Right lobe of liver (tissue), 6 donors: ENCODE results near the gene ROPN1L. TPM values are rescaled to one million over a fixed set of nuclear protein-coding genes. Genes with fewer than 3 reads are reported as not detected.

ENCODE experiments used
- ATAC-seq, 4 donors: fragments of 200-7000 bp; cut with Tn5 transposase; one replicate each; pipeline ENCODE4 v1.9.1; 2020; ENCODE audit warnings: mild to moderate bottlenecking in 4 of 4, moderate library complexity in 4 of 4
- DNase-seq, 3 donors: peaks; one replicate each; pipeline ENCODE4 v3.0.0-alpha.2; 2020
- H3K27ac ChIP-seq, 3 donors: fragments of 200-600 bp; one replicate each; pipeline ENCODE4 v1.8.0; 2022
- H3K27me3 ChIP-seq, 2 donors: fragments of 200-600 bp; one replicate each; pipeline ENCODE4 v1.8.0; 2022
- H3K36me3 ChIP-seq, 4 donors: fragments of 200-600 bp; sonication (generic) in 1 of 4; one replicate each; pipeline versions ENCODE4 v1.5.1 to v1.8.0; 2017 to 2022; ENCODE audit warnings: control low read depth in 1 of 4
- H3K4me1 ChIP-seq, 4 donors: fragments of 200-600 bp; sonication (generic) in 1 of 4; one replicate each; pipeline versions ENCODE4 v1.5.1 to v1.8.0; 2017 to 2022; ENCODE audit warnings: control low read depth in 1 of 4
- H3K4me3 ChIP-seq, 3 donors: fragments of 200-600 bp; one replicate each; pipeline ENCODE4 v1.8.0; 2022
- H3K9me3 ChIP-seq, 4 donors: fragments of 200-600 bp; sonication (generic) in 1 of 4; one replicate each; pipeline versions ENCODE4 v1.5.1 to v1.8.0; 2017 to 2022; ENCODE audit warnings: control low read depth in 1 of 4
- POLR2A ChIP-seq: fragments of 450-650 bp; IDR thresholded peaks from one replicate; pipeline ENCODE4 v1.6.1; 2017; ENCODE audit warnings: antibody characterized with exemption, mild to moderate bottlenecking
- WGBS: methylation state at CpG from one replicate; pipeline ENCODE4 v1.1.6; 2018; ENCODE audit warnings: low coverage, low lambda C conversion rate; ENCODE audit not compliant: insufficient coverage; ENCODE audit errors: missing lambda C conversion rate; 5-methylcytosine and 5-hydroxymethylcytosine counted together
- intact Hi-C, 2 donors: fragments of 100-400 bp; cut with DNase I; formaldehyde crosslinking; loops; one replicate each; pipeline versions ENCODE4 v1.11.2 to v1.14.1; 2022
- total RNA-seq, 6 experiments: library from RNA; depleted of rRNA in 2 of 6; stranded (reverse); fragments of >200 nt in 2 of 6; fragmentation: NEBNext Ultra II Directional in 3 of 6; extraction: Animal tissue kit (Norgen Biotek cat#: 25700) in 3 of 6; gene quantifications; one replicate each; pipeline versions ENCODE4 v1.1.0 to v1.2.4, GENCODE V29; 2016 to 2023
- TF ChIP-seq, protein P1 (sequence below), 4 donors: fragments of 200-600 bp in 3 of 4; fragments of 450-650 bp in 1 of 4; IDR thresholded peaks; one replicate each; pipeline versions ENCODE4 v1.5.1 to v1.8.0; 2016 to 2022; ENCODE audit warnings: antibody characterized with exemption in 4 of 4, mild to moderate bottlenecking in 2 of 4
- donor health status: DM: no; HTN: yes; CAD: no.
- donor health status: DM: no; HTN: no; CAD: no.
- donor health status: DM: no; HTN: no; CAD: no.
- donor health status: DM: no; HTN: yes; CAD: no.
- donor health status: DM: no; HTN: yes; CAD: no.

The ROPN1L gene
- total RNA-seq, 6 experiments from 2014 or later: 0.24 to 0.83 (median 0.40) TPM; not detected in 2

DNA sequence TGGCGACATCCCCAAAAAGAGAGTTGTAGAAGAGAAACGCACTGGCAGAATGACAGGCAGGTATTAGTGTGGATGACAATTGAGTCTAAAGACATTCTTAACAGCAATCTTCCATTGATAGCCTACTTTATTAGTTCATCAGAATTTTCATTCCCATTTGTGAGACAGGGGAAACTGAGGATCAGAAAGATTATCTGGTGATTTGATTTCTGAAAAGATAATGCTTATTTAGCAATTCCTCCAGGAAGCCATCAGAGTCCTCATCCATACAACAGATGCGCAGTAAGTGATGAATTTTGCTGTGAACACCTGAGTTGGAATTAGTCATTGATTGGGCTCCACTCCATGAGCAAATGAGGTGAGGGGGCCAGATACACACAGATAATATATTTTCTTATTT lies 64.9 kb downstream of the ROPN1L start:
- intact Hi-C loops: no loop called here
- Histone ChIP-seq H3K4me1 (no peaks in the 10 kb centered on the region), H3K27ac (no peak overlapping the region), H3K36me3 (no peaks in the 10 kb centered on the region), H3K9me3 (no peaks in the 10 kb centered on the region), H3K27me3 (no peaks in the 10 kb centered on the region), H3K4me3 (no peak overlapping the region)
- ATAC-seq: no peak
- TF ChIP-seq, protein P1, sequence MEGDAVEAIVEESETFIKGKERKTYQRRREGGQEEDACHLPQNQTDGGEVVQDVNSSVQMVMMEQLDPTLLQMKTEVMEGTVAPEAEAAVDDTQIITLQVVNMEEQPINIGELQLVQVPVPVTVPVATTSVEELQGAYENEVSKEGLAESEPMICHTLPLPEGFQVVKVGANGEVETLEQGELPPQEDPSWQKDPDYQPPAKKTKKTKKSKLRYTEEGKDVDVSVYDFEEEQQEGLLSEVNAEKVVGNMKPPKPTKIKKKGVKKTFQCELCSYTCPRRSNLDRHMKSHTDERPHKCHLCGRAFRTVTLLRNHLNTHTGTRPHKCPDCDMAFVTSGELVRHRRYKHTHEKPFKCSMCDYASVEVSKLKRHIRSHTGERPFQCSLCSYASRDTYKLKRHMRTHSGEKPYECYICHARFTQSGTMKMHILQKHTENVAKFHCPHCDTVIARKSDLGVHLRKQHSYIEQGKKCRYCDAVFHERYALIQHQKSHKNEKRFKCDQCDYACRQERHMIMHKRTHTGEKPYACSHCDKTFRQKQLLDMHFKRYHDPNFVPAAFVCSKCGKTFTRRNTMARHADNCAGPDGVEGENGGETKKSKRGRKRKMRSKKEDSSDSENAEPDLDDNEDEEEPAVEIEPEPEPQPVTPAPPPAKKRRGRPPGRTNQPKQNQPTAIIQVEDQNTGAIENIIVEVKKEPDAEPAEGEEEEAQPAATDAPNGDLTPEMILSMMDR (IDR thresholded peaks at IDR 0.05): no peak
- TF ChIP-seq POLR2A: no peak
- DNase-seq: no peak
- 89% methylated on average over 2 of the region's 3 CpGs for WGBS

DNA sequence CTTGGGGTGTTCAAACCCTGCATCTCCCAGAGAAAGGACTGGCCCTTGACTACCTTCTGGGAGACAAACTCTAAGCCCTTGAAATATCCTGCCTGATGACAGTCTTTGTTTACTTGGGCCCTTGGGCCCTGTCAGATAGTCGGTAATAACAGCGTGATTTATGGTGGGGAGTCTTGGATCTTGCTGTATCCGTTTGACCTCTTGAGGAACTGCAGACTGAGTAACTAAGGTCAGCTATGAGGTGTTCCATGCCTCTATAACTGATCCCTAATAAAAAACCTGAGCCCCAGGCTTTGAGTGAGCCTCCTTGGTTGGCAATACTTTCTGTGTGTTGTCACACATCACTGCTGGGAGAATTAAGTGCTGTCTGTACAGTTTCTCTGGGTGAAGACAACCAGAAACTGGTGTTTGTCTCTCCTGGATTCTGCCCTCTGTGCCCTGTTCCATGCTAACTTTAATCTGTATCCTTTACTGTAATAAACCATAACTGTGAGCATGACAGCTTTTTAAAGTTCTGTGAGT lies 66.0 kb downstream of the ROPN1L start:
- intact Hi-C loops: no loop called here
- WGBS: 66% methylated on average over 3 of the region's 3 CpGs
- TF ChIP-seq, protein P1 (IDR thresholded peaks at IDR 0.05): no peak
- TF ChIP-seq POLR2A: no peak
- no peaks in the 10 kb centered on the region for H3K4me1 ChIP-seq
- H3K27me3 ChIP-seq: no peaks in the 10 kb centered on the region
- H3K27ac ChIP-seq: no peak overlapping the region
- no peak overlapping the region for H3K4me3 ChIP-seq
- DNase-seq: no peak
- no peaks in the 10 kb centered on the region for H3K9me3 ChIP-seq
- H3K36me3 ChIP-seq: no peaks in the 10 kb centered on the region
- ATAC-seq: peak in 3 of 4 donors; percentile 34 to 48 (median 43)

DNA sequence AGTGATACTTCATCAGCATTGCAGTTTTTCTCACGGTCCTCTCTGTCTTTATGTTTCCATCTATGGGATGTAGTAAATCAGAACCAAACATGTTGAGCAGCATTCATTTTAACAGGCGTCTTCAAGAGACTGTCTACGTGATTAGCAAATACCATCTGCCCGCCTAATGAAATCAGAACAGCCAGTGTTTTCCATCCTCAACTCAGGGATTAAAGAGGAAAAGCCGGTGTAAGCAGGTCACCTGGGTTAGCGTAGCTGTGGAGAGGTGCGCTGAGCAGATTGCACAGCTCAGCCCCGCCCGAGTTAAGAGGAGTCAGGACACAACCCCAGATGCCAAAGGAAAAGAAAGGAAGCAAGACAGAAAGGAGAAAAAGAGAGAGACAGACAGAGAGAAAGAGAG lies 67.9 kb downstream of the ROPN1L start:
- Histone ChIP-seq H3K27me3 (no peaks in the 10 kb centered on the region), H3K27ac (no peak overlapping the region), H3K36me3 (no peaks in the 10 kb centered on the region), H3K9me3 (no peaks in the 10 kb centered on the region), H3K4me3 (no peak overlapping the region), H3K4me1 (no peaks in the 10 kb centered on the region)
- TF ChIP-seq, protein P1 (IDR thresholded peaks at IDR 0.05): no peak
- no peak for TF ChIP-seq POLR2A
- no peak for ATAC-seq
- WGBS: 85% methylated on average over 8 of the region's 9 CpGs
- no peak for DNase-seq
- intact Hi-C loops: no loop called here

DNA sequence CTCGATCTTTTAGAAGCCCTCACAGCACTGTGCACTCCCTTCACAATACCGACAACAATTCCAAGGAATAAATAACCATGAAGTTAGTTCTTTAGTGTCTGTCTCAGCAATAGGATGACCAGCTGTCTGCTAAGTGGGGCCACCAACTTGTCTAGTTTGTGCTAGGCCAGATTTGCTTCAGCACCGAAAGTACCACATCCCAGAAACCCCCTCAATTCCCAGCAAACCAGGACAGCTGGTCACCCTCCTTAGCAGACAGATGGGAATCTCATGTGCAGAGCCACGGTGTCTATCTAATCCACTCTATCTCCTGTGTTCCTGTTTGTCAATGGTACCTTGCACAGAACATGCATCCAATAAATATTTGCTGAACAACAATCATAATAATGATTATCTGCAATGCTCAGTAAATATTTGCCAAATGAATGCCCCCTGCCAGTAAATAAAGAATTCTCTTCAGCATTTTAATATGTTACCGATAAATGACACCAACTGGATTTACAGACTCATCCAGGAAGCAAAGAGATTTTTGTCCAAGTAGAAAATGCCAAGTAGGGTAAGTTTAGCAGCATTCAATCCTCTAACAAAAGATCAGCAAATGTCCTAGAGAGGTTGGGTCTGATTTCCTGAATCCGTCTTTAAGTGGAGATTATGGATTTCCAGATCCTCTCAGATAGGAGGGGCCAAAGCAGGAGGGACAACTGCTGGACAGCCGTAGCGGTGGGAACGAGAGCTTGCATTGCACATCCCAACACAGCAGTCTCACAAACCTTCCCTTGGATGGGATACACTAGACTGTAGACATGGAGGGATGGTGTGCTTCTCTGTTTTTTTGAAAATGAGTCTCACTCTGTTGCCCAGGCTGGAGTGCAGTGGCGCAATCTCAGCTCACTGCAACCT lies 70.3 kb downstream of the ROPN1L start:
- intact Hi-C loops: no loop called here
- no peaks in the 10 kb centered on the region for H3K4me1 ChIP-seq
- H3K27me3 ChIP-seq: no peaks in the 10 kb centered on the region
- no peak for TF ChIP-seq POLR2A
- TF ChIP-seq, protein P1 (IDR thresholded peaks at IDR 0.05): no peak
- H3K4me3 ChIP-seq: no peak overlapping the region
- no peaks in the 10 kb centered on the region for H3K36me3 ChIP-seq
- H3K27ac ChIP-seq: no peak overlapping the region
- WGBS: 26% methylated on average over 2 of the region's 10 CpGs
- DNase-seq (no peak), ATAC-seq (peak in 2 of 4 donors; percentile 23 to 29)
- no peaks in the 10 kb centered on the region for H3K9me3 ChIP-seq
